Adrenal gland (tissue), 12 donors: ENCODE data around the gene EFNA1. TPM values are rescaled to one million over a fixed set of nuclear protein-coding genes. Genes with fewer than 3 reads are reported as not detected.

ENCODE experiments used
- DNase-seq, 7 donors: peaks; one replicate each; pipeline ENCODE4 v3.0.0-alpha.2; 2019 to 2020
- H3K27ac ChIP-seq, 5 donors: fragments of 200-600 bp; sonication (generic) in 4 of 5; 1 replicate in 3 of 5; 2 replicates in 2 of 5; pipeline versions ENCODE4 v1.5.1 to v1.8.0; 2016 to 2020; ENCODE audit warnings: mild to moderate bottlenecking in 1 of 5
- H3K27me3 ChIP-seq: fragments of 200-600 bp; 2 replicates; pipeline ENCODE4 v1.8.0; 2021
- H3K36me3 ChIP-seq, 2 donors: fragments of 200-600 bp; replicated peaks in 1 of 2; 1 replicate in 1 of 2; 2 replicates in 1 of 2; pipeline versions ENCODE4 v1.5.1 to v1.8.0; 2018 to 2022
- H3K4me1 ChIP-seq, 2 donors: fragments of 200-600 bp; replicated peaks in 1 of 2; 1 replicate in 1 of 2; 2 replicates in 1 of 2; pipeline versions ENCODE4 v1.5.1 to v1.8.0; 2018 to 2021
- H3K4me3 ChIP-seq, 4 donors: fragments of 200-600 bp; sonication (generic) in 3 of 4; one replicate each; pipeline ENCODE4 v1.5.1; 2016 to 2018
- H3K9me3 ChIP-seq, 3 donors: fragments of 200-600 bp; sonication (generic) in 1 of 3; replicated peaks in 1 of 3; 1 replicate in 2 of 3; 2 replicates in 1 of 3; pipeline versions ENCODE4 v1.5.1 to v1.8.0; 2016 to 2021
- CTCF ChIP-seq, 6 experiments: fragments of 450-650 bp in 4 of 6; fragments of 200-600 bp in 2 of 6; sonication (generic) in 1 of 6; IDR thresholded peaks; 1 replicate in 5 of 6; 2 replicates in 1 of 6; pipeline versions ENCODE4 v1.5.1 to v1.8.0; 2016 to 2021; ENCODE audit warnings: antibody characterized with exemption in 6 of 6, mild to moderate bottlenecking in 2 of 6, moderate library complexity in 1 of 6
- POLR2A ChIP-seq, 2 donors: fragments of 450-650 bp; IDR thresholded peaks; one replicate each; pipeline ENCODE4 v1.6.1; 2017; ENCODE audit warnings: antibody characterized with exemption in 2 of 2, mild to moderate bottlenecking in 2 of 2, moderate library complexity in 1 of 2
- WGBS, 4 donors: extraction: QIAGEN DNeasy Blood & Tissue Kit in 2 of 4; methylation state at CpG; one replicate each; pipeline versions ENCODE4 v1.1.5 to v1.1.7; 2013 to 2017; 5-methylcytosine and 5-hydroxymethylcytosine counted together
- intact Hi-C, 2 donors: fragments of 100-400 bp; cut with DNase I; formaldehyde crosslinking; loops; one replicate each; pipeline versions ENCODE4 v1.14.1 to v1.15.0; 2022 to 2023
- polyA plus RNA-seq, 3 donors: library from polyadenylated mRNA; stranded (reverse); fragments of 200-250 nt in 2 of 3; fragments of 350-450 nt in 1 of 3; fragmentation: Illumina TruSeq in 1 of 3; extraction: RNeasy Lipid Tissue Mini Kit (QIAGEN cat#74804) in 1 of 3; gene quantifications; one replicate each; pipeline ENCODE4 v1.2.3, GENCODE V29; 2013 to 2014
- total RNA-seq, 9 donors: library from RNA; depleted of rRNA in 4 of 9; stranded (reverse); fragments of >200 nt in 4 of 9; fragments of 120-200 nt in 1 of 9; fragmentation: NEBNext Ultra II Directional in 1 of 9; extraction: Animal tissue kit (Norgen Biotek cat#: 25700) in 1 of 9; gene quantifications; one replicate each; pipeline versions ENCODE4 v1.1.0 to v1.2.4, GENCODE V29; 2013 to 2023
- donor health status: healthy with polysubstance abuse.
- donor health status: Bipolar disorder and iron deficiency.
- donor health status: DM: yes; HTN: yes; CAD: no.
- donor health status: DM: no; HTN: no; CAD: no.
- donor health status: DM: no; HTN: no; CAD: no.
- donor health status: DM: yes; HTN: yes; CAD: no.

Gene EFNA1
- total and polyA plus RNA-seq, 12 donors, result 6.6 to 49.7 (median 28.9) TPM

- peak overlapping the region in 2 of 5 donors; percentile 95 to 99 for H3K27ac ChIP-seq
- 75 to 85% (median 80%) methylated on average over 5 to 7 of the region's 7 CpGs for WGBS, 4 donors
Observed at GRCh38 chr1:155133799-155134281, 6.2 kb downstream of the EFNA1 start.

GRCh38 chr1:155134322-155134721, 6.6 kb downstream of the EFNA1 start:
- Histone ChIP-seq H3K27ac (peak overlapping the region in 4 of 5 donors; percentile 95 to 100 (median 99)), H3K4me3 (peak overlapping the region in 1 of 4 donors; percentile 71), H3K36me3 (peaks cover 0 to 33% of the 10 kb centered on the region in 2 donors)

More at GRCh38 chr1:155133799-155134281, 6.2 kb downstream of the EFNA1 start:
- TF ChIP-seq CTCF (IDR thresholded peaks at IDR 0.05) (no peak), POLR2A (IDR thresholded peaks at IDR 0.05) (no peak)
- Histone ChIP-seq H3K9me3 (no peaks in the 10 kb centered on the region), H3K4me3 (no peak overlapping the region), H3K27me3 (no peaks in the 10 kb centered on the region), H3K36me3 (peaks cover 0 to 33% of the 10 kb centered on the region in 2 donors), H3K4me1 (peaks cover 24 to 35% of the 10 kb centered on the region in 2 donors)
- DNase-seq, result peak in 1 of 7 donors; percentile 8
- intact Hi-C loops, result no loop called here

GRCh38 chr1:155134880-155135414, 7.3 kb downstream of the EFNA1 start:
- peak overlapping the region in 2 of 4 donors; percentile 54 to 71 for H3K4me3 ChIP-seq
- H3K9me3 ChIP-seq, result no peaks in the 10 kb centered on the region
- peaks cover 0 to 33% of the 10 kb centered on the region in 2 donors for H3K36me3 ChIP-seq
- DNase-seq, result peak; percentile 90 to 98 (median 97)
- peaks cover 25 to 37% of the 10 kb centered on the region in 2 donors for H3K4me1 ChIP-seq
- WGBS, 4 donors, result 5 to 6% (median 6%) methylated on average over 14 to 18 of the region's 18 CpGs
- intact Hi-C loops, result no loop called here
- H3K27ac ChIP-seq, result peak overlapping the region; percentile 95 to 100 (median 99)
- TF ChIP-seq CTCF (IDR thresholded peaks at IDR 0.05) (no peak), POLR2A (IDR thresholded peaks at IDR 0.05) (peak in 1 of 2 donors; percentile 70)
- no peaks in the 10 kb centered on the region for H3K27me3 ChIP-seq

More at GRCh38 chr1:155134322-155134721, 6.6 kb downstream of the EFNA1 start:
- intact Hi-C loops, result no loop called here
- Histone ChIP-seq H3K27me3 (no peaks in the 10 kb centered on the region), H3K4me1 (peaks cover 24 to 36% of the 10 kb centered on the region in 2 donors), H3K9me3 (no peaks in the 10 kb centered on the region)
- TF ChIP-seq POLR2A (IDR thresholded peaks at IDR 0.05) (no peak), CTCF (IDR thresholded peaks at IDR 0.05) (no peak)
- 38 to 58% (median 51%) methylated on average over 1 of the region's 1 CpG; no CpG with 5 or more reads in 1 of the 4 donors for whole genome bisulfite sequencing, 4 donors
- DNase-seq, result no peak

GRCh38 chr1:155135415-155136028, 7.8 kb downstream of the EFNA1 start, which contains the start of gene SLC50A1:
Gene SLC50A1 (plus strand): TSS chr1:155135852. CDS start chr1:155135912, 60 bp downstream.
- Histone ChIP-seq H3K27ac (peak within 1 kb of the TSS; percentile 95 to 100 (median 99)), H3K4me3 (peak within 1 kb of the TSS; percentile 39 to 91 (median 62)), H3K27me3 (no peaks in the 10 kb centered on the region), H3K4me1 (peaks cover 25 to 36% of the 10 kb centered on the region in 2 donors), H3K9me3 (no peaks in the 10 kb centered on the region), H3K36me3 (peaks cover 0 to 33% of the 10 kb centered on the region in 2 donors)
- WGBS, 4 donors, result 0% methylated on average over 39 to 52 of the region's 52 CpGs
- peak; percentile 95 to 97 (median 96) for DNase-seq
- TF ChIP-seq CTCF (IDR thresholded peaks at IDR 0.05), result peak; percentile 18 to 75 (median 58)
- TF ChIP-seq POLR2A (IDR thresholded peaks at IDR 0.05), result peak; percentile 70 to 97
- intact Hi-C loops, result no loop called here
